ENCODE data around the gene MACROH2A1. TPM values are rescaled to one million over a fixed set of nuclear protein-coding genes. Genes with fewer than 3 reads are reported as not detected.

MACROH2A1 gene
- polyA plus RNA-seq, 1 donor: 99.9 TPM

GRCh38 chr5:135398160-135398854 lies 724 bp downstream of the MACROH2A1 start:
- no peak for DNase-seq (ENCODE audit: low read depth)

- no peak for DNase-seq (ENCODE audit: low read depth)
These were observed 1.9 kb downstream of the MACROH2A1 start for GRCh38 chr5:135397084-135397483.

- no peak for DNase-seq (ENCODE audit: low read depth)
These were observed 2.5 kb downstream of the MACROH2A1 start for GRCh38 chr5:135396459-135397055.

- no peak for DNase-seq (ENCODE audit: low read depth)
These were observed 3.2 kb downstream of the MACROH2A1 start for GRCh38 chr5:135395866-135396265.

GRCh38 chr5:135395451-135395850 lies 3.6 kb downstream of the MACROH2A1 start:
- DNase-seq (ENCODE audit: low read depth): no peak

GRCh38 chr5:135394095-135394494 lies 4.9 kb downstream of the MACROH2A1 start:
- no peak for DNase-seq (ENCODE audit: low read depth)

GRCh38 chr5:135393691-135394090 lies 5.3 kb downstream of the MACROH2A1 start:
- no peak for DNase-seq (ENCODE audit: low read depth)

GRCh38 chr5:135393229-135393628 lies 5.8 kb downstream of the MACROH2A1 start:
- DNase-seq (ENCODE audit: low read depth): no peak

- DNase-seq (ENCODE audit: low read depth): no peak
These were observed 6.8 kb downstream of the MACROH2A1 start for GRCh38 chr5:135392256-135392655.

- DNase-seq (ENCODE audit: low read depth): no peak
These were observed 7.2 kb downstream of the MACROH2A1 start for GRCh38 chr5:135391869-135392255.

GRCh38 chr5:135391116-135391868 lies 7.7 kb downstream of the MACROH2A1 start:
- DNase-seq (ENCODE audit: low read depth): no peak

GRCh38 chr5:135388860-135389435 lies 10.1 kb downstream of the MACROH2A1 start:
- DNase-seq (ENCODE audit: low read depth): no peak

GRCh38 chr5:135387629-135387960 lies 11.4 kb downstream of the MACROH2A1 start:
- DNase-seq (ENCODE audit: low read depth): no peak

- no peak for DNase-seq (ENCODE audit: low read depth)
These were observed 12.0 kb downstream of the MACROH2A1 start for GRCh38 chr5:135386886-135387628.

GRCh38 chr5:135386096-135386495 lies 12.9 kb downstream of the MACROH2A1 start:
- no peak for DNase-seq (ENCODE audit: low read depth)

- no peak for DNase-seq (ENCODE audit: low read depth)
These were observed 13.5 kb downstream of the MACROH2A1 start for GRCh38 chr5:135385576-135385975.

- DNase-seq (ENCODE audit: low read depth): no peak
These were observed 14.1 kb downstream of the MACROH2A1 start for GRCh38 chr5:135384898-135385297.

- DNase-seq (ENCODE audit: low read depth): no peak
These were observed 15.1 kb downstream of the MACROH2A1 start for GRCh38 chr5:135383803-135384495.

- DNase-seq (ENCODE audit: low read depth): no peak
These were observed 16.1 kb downstream of the MACROH2A1 start for GRCh38 chr5:135382981-135383380.

GRCh38 chr5:135382106-135382790 lies 16.8 kb downstream of the MACROH2A1 start:
- DNase-seq (ENCODE audit: low read depth): no peak
